ENCODE measurements around the gene TMEM18. TPM values are rescaled to one million over a fixed set of nuclear protein-coding genes. Genes with fewer than 3 reads are reported as not detected.

TMEM18 gene
- total and polyA plus RNA-seq, 2 experiments from 2014 or later: 15.0 to 41.9 TPM

- TF ChIP-seq STAT1 (IDR thresholded peaks at IDR 0.05; ENCODE audit: unreplicated experiment) (no peak), NANOG (IDR thresholded peaks at IDR 0.05; ENCODE audit: borderline replicate concordance) (no peak), JUNB (IDR thresholded peaks at IDR 0.05; ENCODE audit: unreplicated experiment) (no peak), ZNF462 (CRISPR knock-in tag; IDR thresholded peaks at IDR 0.05) (no peak), ZNF114 (CRISPR knock-in tag; IDR thresholded peaks at IDR 0.05) (no peak), EZH2phosphoT487 (IDR thresholded peaks at IDR 0.05; ENCODE audit: unreplicated experiment) (no peak), EZH2 (IDR thresholded peaks at IDR 0.05; ENCODE audit: low read depth, unreplicated experiment) (no peak), ETS1 (IDR thresholded peaks at IDR 0.05) (no peak), POLR2AphosphoS5 (IDR thresholded peaks at IDR 0.05; ENCODE audit: low read depth) (no peak), REST (IDR thresholded peaks at IDR 0.05; ENCODE audit: unreplicated experiment) (no peak), CTCF (conservative IDR thresholded peaks at IDR 0.05; ENCODE audit: low read depth in 2 of 2) (no peak)
- Histone ChIP-seq H3K79me2 (replicated peaks; ENCODE audit: insufficient read depth) (no peaks in the 10 kb centered on the region), H3K4me1 (ENCODE audit: insufficient read depth) (no peaks in the 10 kb centered on the region), H3K4me2 (no peak overlapping the region), H3K27ac (ENCODE audit: low read depth) (no peak overlapping the region), H3K4me3 (no peak overlapping the region), H3K27me3 (ENCODE audit: insufficient read depth) (no peaks in the 10 kb centered on the region), H2AFZ (no peak overlapping the region), H3K9me2 (ENCODE audit: insufficient read depth) (no peaks in the 10 kb centered on the region), H4K20me1 (replicated peaks; ENCODE audit: insufficient read depth) (no peaks in the 10 kb centered on the region), H3K36me3 (ENCODE audit: insufficient read depth) (no peaks in the 10 kb centered on the region), H3F3A (replicated peaks; ENCODE audit: low read depth) (no peaks in the 10 kb centered on the region)
- DNase-seq (ENCODE audit: low spot score) (no peak), ATAC-seq (no peak)
- Mint-ChIP-seq H3K4me3 (no peak overlapping the region), H3K27me3 (ENCODE audit: insufficient read depth, low read depth, poor library complexity) (peaks cover 1% of the 10 kb centered on the region), H3K27ac (no peak overlapping the region), H3K4me1 (no peaks in the 10 kb centered on the region; the same call in 2 of the 3 replicates), H3K36me3 (ENCODE audit: low read depth) (no peaks in the 10 kb centered on the region), H3K9me3 (peaks cover 6% of the 10 kb centered on the region)
Observed at GRCh38 chr2:618005-618404, 59.2 kb downstream of the TMEM18 start.
